Activated T-cell treated with anti-CD3 and anti-CD28 coated beads for 4 hours (primary cell): ENCODE measurements around the gene SYNE4.
"Not testable (repeated sequence)": the region's sequence is repeated elsewhere in the genome, so short reads cannot be mapped to it uniquely, and the experiment has no call there.

Experiments used
- DNase-seq: peaks from one replicate; pipeline ENCODE4 v3.0.0-alpha.2; 2020

SYNE4 gene

GRCh38 chr19:35987571-35987896 is 21.1 kb downstream of the SYNE4 start:
- DNase-seq, result no peak

GRCh38 chr19:35986664-35987570 is 21.7 kb downstream of the SYNE4 start:
- DNase-seq, result no peak

GRCh38 chr19:35986111-35986510 is 22.5 kb downstream of the SYNE4 start:
- DNase-seq, result no peak

- DNase-seq, result no peak
These were observed 25.4 kb downstream of the SYNE4 start for GRCh38 chr19:35983177-35983576.

- not testable (repeated sequence) for DNase-seq
These were observed 27.6 kb downstream of the SYNE4 start for GRCh38 chr19:35980997-35981396.

GRCh38 chr19:35978832-35979365 is 29.7 kb downstream of the SYNE4 start:
- no peak for DNase-seq

GRCh38 chr19:35978271-35978670 is 30.3 kb downstream of the SYNE4 start:
- no peak for DNase-seq

GRCh38 chr19:35977446-35978222 is 31.0 kb downstream of the SYNE4 start:
- DNase-seq, result no peak

GRCh38 chr19:35975608-35976214 is 32.9 kb downstream of the SYNE4 start:
- DNase-seq, result no peak

GRCh38 chr19:35973487-35973886 is 35.1 kb downstream of the SYNE4 start:
- no peak for DNase-seq

- no peak for DNase-seq
These were observed 41.8 kb downstream of the SYNE4 start for GRCh38 chr19:35966771-35967170.

GRCh38 chr19:35963514-35963913 is 45.1 kb downstream of the SYNE4 start:
- no peak for DNase-seq

GRCh38 chr19:35960432-35960972 is 48.1 kb downstream of the SYNE4 start:
- DNase-seq, result no peak

- no peak for DNase-seq
These were observed 48.7 kb downstream of the SYNE4 start for GRCh38 chr19:35959968-35960320.

GRCh38 chr19:35959040-35959967 is 49.3 kb downstream of the SYNE4 start:
- DNase-seq, result peak; percentile 84

GRCh38 chr19:35958660-35959039 is 50.0 kb downstream of the SYNE4 start:
- DNase-seq, result no peak

GRCh38 chr19:35957411-35957810 is 51.2 kb downstream of the SYNE4 start:
- not testable (repeated sequence) for DNase-seq

GRCh38 chr19:35955881-35956634 is 52.6 kb downstream of the SYNE4 start:
- DNase-seq, result no peak
